ENCODE data around the gene NHERF2.

- TF ChIP-seq POLR2A (IDR thresholded peaks at IDR 0.05; ENCODE audit: low read length) (no peak), GATA1 (IDR thresholded peaks at IDR 0.05; ENCODE audit: low read depth, low read length) (no peak)
These were observed 59.5 kb downstream of the NHERF2 start for GRCh38 chr16:2086106-2086742.
